CD14-positive monocyte (primary cell): Measurements from ENCODE around the gene MAGEA8. TPM values are rescaled to one million over a fixed set of nuclear protein-coding genes. Genes with fewer than 3 reads are reported as not detected.
A peak's percentile ranks its signal among the peaks of the same experiment; 100 is the strongest.

Experiments
- DNase-seq, 3 donors: peaks; one replicate each; pipeline ENCODE4 v3.0.0-alpha.2; 2011 to 2022
- H2AFZ ChIP-seq: 2 replicates; pipeline ENCODE4 v1.6.0; 2012; ENCODE audit warnings: mild to moderate bottlenecking, low read depth, low read length, inconsistent platforms; ENCODE audit not compliant: insufficient read depth, poor library complexity, severe bottlenecking
- H3K27ac ChIP-seq, 2 donors: 1 replicate in 1 of 2; 2 replicates in 1 of 2; pipeline ENCODE4 v1.5.1; 2012 to 2013; ENCODE audit warnings: low read length in 2 of 2, control low read depth in 1 of 2, inconsistent platforms in 1 of 2, low read depth in 1 of 2, mild to moderate bottlenecking in 1 of 2
- H3K27me3 ChIP-seq, 2 donors: one replicate each; pipeline versions ENCODE4 v1.6.0 to v1.6.1; 2011 to 2013; ENCODE audit warnings: low read length in 2 of 2; ENCODE audit not compliant: control insufficient read depth in 2 of 2, insufficient read depth in 2 of 2
- H3K36me3 ChIP-seq, 2 donors: replicated peaks in 1 of 2; 1 replicate in 1 of 2; 2 replicates in 1 of 2; pipeline versions ENCODE4 v1.5.1 to v1.6.1; 2012 to 2013; ENCODE audit warnings: low read length in 2 of 2, control low read depth in 1 of 2, inconsistent platforms in 1 of 2, mild to moderate bottlenecking in 1 of 2; ENCODE audit not compliant: insufficient read depth in 2 of 2, control insufficient read depth in 1 of 2
- H3K4me1 ChIP-seq, 2 donors: 1 replicate in 1 of 2; 2 replicates in 1 of 2; pipeline versions ENCODE4 v1.5.1 to v1.6.1; 2012 to 2013; ENCODE audit warnings: low read length in 2 of 2, control low read depth in 1 of 2, inconsistent platforms in 1 of 2, mild to moderate bottlenecking in 1 of 2, moderate library complexity in 1 of 2; ENCODE audit not compliant: insufficient read depth in 2 of 2, control insufficient read depth in 1 of 2
- H3K4me2 ChIP-seq: replicated peaks from 2 replicates; pipeline ENCODE3; 2012; ENCODE audit warnings: low read length, moderate library complexity, mild to moderate bottlenecking; ENCODE audit not compliant: poor library complexity, severe bottlenecking; ENCODE audit errors: extremely low read depth
- H3K4me3 ChIP-seq, 3 experiments: fragments of 200-600 bp in 1 of 3; sonication (generic) in 1 of 3; replicated peaks in 1 of 3; 1 replicate in 2 of 3; 2 replicates in 1 of 3; pipeline ENCODE4 v1.5.1; 2011 to 2013; ENCODE audit warnings: low read length in 3 of 3, mild to moderate bottlenecking in 3 of 3, control low read depth in 2 of 3, low read depth in 2 of 3, inconsistent platforms in 1 of 3, moderate library complexity in 1 of 3
- H3K79me2 ChIP-seq: 2 replicates; pipeline ENCODE4 v1.6.0; 2012; ENCODE audit warnings: mild to moderate bottlenecking, control low read depth, inconsistent platforms, low read length, moderate library complexity; ENCODE audit not compliant: insufficient read depth
- H3K9ac ChIP-seq: 2 replicates; pipeline ENCODE4 v1.6.0; 2017; ENCODE audit warnings: low read length, mild to moderate bottlenecking; ENCODE audit not compliant: insufficient read depth, poor library complexity, severe bottlenecking
- H3K9me3 ChIP-seq, 2 donors: replicated peaks in 1 of 2; 1 replicate in 1 of 2; 2 replicates in 1 of 2; pipeline versions ENCODE4 v1.5.1 to v1.6.1; 2012 to 2013; ENCODE audit warnings: low read length in 2 of 2, control low read depth in 1 of 2; ENCODE audit not compliant: control insufficient read depth in 1 of 2, insufficient read depth in 1 of 2
- H4K20me1 ChIP-seq: 2 replicates; pipeline ENCODE4 v1.6.0; 2012; ENCODE audit warnings: mild to moderate bottlenecking, low read length, control low read depth, moderate library complexity; ENCODE audit not compliant: insufficient read depth
- H3K27ac Mint-ChIP-seq, 7 donors: one replicate each; pipeline ENCODE4 v1.8.0; 2020; ENCODE audit warnings: mild to moderate bottlenecking in 7 of 7, mixed read lengths in 7 of 7, moderate library complexity in 6 of 7, inconsistent platforms in 2 of 7
- H3K27me3 Mint-ChIP-seq, 3 donors: one replicate each; pipeline ENCODE4 v1.8.0; 2021 to 2022; ENCODE audit warnings: low read depth in 3 of 3, mild to moderate bottlenecking in 3 of 3, mixed read lengths in 3 of 3, moderate library complexity in 3 of 3, inconsistent platforms in 1 of 3
- H3K36me3 Mint-ChIP-seq, 2 donors: one replicate each; pipeline ENCODE4 v1.8.0; 2020; ENCODE audit warnings: mixed read lengths in 2 of 2, inconsistent platforms in 1 of 2, mild to moderate bottlenecking in 1 of 2
- H3K4me1 Mint-ChIP-seq: one replicate; pipeline ENCODE4 v1.8.0; 2020; ENCODE audit warnings: mild to moderate bottlenecking, mixed read lengths
- H3K4me3 Mint-ChIP-seq, 2 donors: one replicate each; pipeline ENCODE4 v1.8.0; 2020; ENCODE audit warnings: mild to moderate bottlenecking in 2 of 2, mixed read lengths in 2 of 2, moderate library complexity in 1 of 2
- H3K9me3 Mint-ChIP-seq, 7 donors: one replicate each; pipeline ENCODE4 v1.8.0; 2020 to 2022; ENCODE audit warnings: mixed read lengths in 7 of 7, mild to moderate bottlenecking in 6 of 7, moderate library complexity in 6 of 7, inconsistent platforms in 2 of 7
- CTCF ChIP-seq: fragments of 200-600 bp; IDR thresholded peaks from one replicate; pipeline ENCODE4 v1.8.0; 2022; ENCODE audit warnings: antibody characterized with exemption, mild to moderate bottlenecking
- WGBS: methylation state at CpG from one replicate; pipeline ENCODE4 v1.1.5; 2013; ENCODE audit warnings: missing lambda C conversion rate; ENCODE audit not compliant: insufficient coverage; 5-methylcytosine and 5-hydroxymethylcytosine counted together
- intact Hi-C, 2 donors: fragments of 100-400 bp; cut with micrococcal nuclease; formaldehyde crosslinking; loops; one replicate each; pipeline versions ENCODE4 v1.15.0 to v1.15.1; 2023
- polyA plus RNA-seq, 3 donors: library from polyadenylated mRNA; depleted of rRNA in 1 of 3; unstranded in 2 of 3; stranded (reverse) in 1 of 3; fragments of 300-500 nt in 2 of 3; fragments of >200 nt in 1 of 3; fragmentation: Illumina TruSeq in 2 of 3; gene quantifications; 1 replicate in 2 of 3; 2 replicates in 1 of 3; pipeline ENCODE4 v1.2.3, GENCODE V29; 2012 to 2021

Gene MAGEA8
- polyA plus RNA-seq, 3 donors: not detected

DNA sequence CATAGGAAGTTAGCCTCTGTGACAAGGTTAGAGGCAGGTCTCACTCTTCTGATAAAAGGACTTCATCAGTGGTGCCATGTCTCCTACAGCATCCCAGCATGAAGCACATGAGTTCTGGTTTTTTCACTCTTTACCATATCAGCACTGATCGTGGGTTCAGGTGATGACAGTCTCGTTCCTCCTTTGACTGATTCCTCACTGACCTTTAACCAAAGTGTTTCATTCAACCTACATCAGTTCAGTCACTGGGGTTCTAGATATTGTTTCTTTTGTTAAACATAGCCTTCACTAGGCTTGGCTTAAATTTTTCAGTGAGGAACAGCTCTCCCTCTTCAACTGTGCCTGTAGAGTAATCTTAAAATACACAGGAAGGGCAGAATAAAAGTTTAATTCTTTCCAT lies 9.6 kb upstream of the MAGEA8 start:
- Histone ChIP-seq H3K79me2 (no peaks in the 10 kb centered on the region), H3K4me3 (no peak overlapping the region), H3K9ac (no peak overlapping the region), H3K27me3 (no peaks in the 10 kb centered on the region), H3K9me3 (no peaks in the 10 kb centered on the region), H3K4me1 (no peaks in the 10 kb centered on the region), H3K4me2 (no peak overlapping the region), H3K36me3 (no peaks in the 10 kb centered on the region), H4K20me1 (no peaks in the 10 kb centered on the region), H3K27ac (no peak overlapping the region), H2AFZ (no peak overlapping the region)
- Mint-ChIP-seq H3K4me1 (no peaks in the 10 kb centered on the region), H3K27ac (no peak overlapping the region), H3K4me3 (no peak overlapping the region), H3K9me3 (peaks cover 0 to 5% (median 1%) of the 10 kb centered on the region in 7 donors), H3K27me3 (peaks cover 0 to 6% (median 0%) of the 10 kb centered on the region in 3 donors), H3K36me3 (no peaks in the 10 kb centered on the region)
- TF ChIP-seq CTCF: no peak
- intact Hi-C loops: no loop called here
- no peak for DNase-seq
- no CpG with 5 or more reads among the region's 2 CpGs for WGBS

- Mint-ChIP-seq H3K36me3 (no peaks in the 10 kb centered on the region), H3K27ac (no peak overlapping the region)
These were observed 9.0 kb upstream of the MAGEA8 start for GRCh38 chrX:149871940-149872339.

More at GRCh38 chrX:149871940-149872339, 9.0 kb upstream of the MAGEA8 start:
- H3K79me2 ChIP-seq: no peaks in the 10 kb centered on the region
- H3K9me3 Mint-ChIP-seq: peaks cover 0 to 5% (median 1%) of the 10 kb centered on the region in 7 donors
- intact Hi-C loops: no loop called here
- no peak overlapping the region for H3K9ac ChIP-seq
- H3K9me3 ChIP-seq: no peaks in the 10 kb centered on the region
- DNase-seq: peak in 1 of 3 donors; percentile 2
- H3K27me3 Mint-ChIP-seq: peaks cover 0 to 6% (median 0%) of the 10 kb centered on the region in 3 donors
- H3K27ac ChIP-seq: no peak overlapping the region
- no peaks in the 10 kb centered on the region for H3K27me3 ChIP-seq
- no peak overlapping the region for H3K4me3 Mint-ChIP-seq
- H4K20me1 ChIP-seq: no peaks in the 10 kb centered on the region
- no peaks in the 10 kb centered on the region for H3K36me3 ChIP-seq
- H3K4me1 Mint-ChIP-seq: no peaks in the 10 kb centered on the region
- TF ChIP-seq CTCF: peak; percentile 29
- WGBS: no CpG with 5 or more reads among the region's 3 CpGs
- H3K4me3 ChIP-seq: no peak overlapping the region
- no peak overlapping the region for H2AFZ ChIP-seq
- no peaks in the 10 kb centered on the region for H3K4me1 ChIP-seq
- H3K4me2 ChIP-seq: no peak overlapping the region
